Stimulated activated CD4-positive, alpha-beta T cell treated with anti-CD3 and anti-CD28 coated beads, Interleukin-12 subunit alpha, Interleukin-12 subunit beta, amount 100 ng/mL, for 4 hours (primary cell): ENCODE data around the gene HDAC5.

Source experiments
- DNase-seq: peaks from one replicate; pipeline ENCODE4 v3.0.0-alpha.2; 2020

Gene HDAC5

DNA sequence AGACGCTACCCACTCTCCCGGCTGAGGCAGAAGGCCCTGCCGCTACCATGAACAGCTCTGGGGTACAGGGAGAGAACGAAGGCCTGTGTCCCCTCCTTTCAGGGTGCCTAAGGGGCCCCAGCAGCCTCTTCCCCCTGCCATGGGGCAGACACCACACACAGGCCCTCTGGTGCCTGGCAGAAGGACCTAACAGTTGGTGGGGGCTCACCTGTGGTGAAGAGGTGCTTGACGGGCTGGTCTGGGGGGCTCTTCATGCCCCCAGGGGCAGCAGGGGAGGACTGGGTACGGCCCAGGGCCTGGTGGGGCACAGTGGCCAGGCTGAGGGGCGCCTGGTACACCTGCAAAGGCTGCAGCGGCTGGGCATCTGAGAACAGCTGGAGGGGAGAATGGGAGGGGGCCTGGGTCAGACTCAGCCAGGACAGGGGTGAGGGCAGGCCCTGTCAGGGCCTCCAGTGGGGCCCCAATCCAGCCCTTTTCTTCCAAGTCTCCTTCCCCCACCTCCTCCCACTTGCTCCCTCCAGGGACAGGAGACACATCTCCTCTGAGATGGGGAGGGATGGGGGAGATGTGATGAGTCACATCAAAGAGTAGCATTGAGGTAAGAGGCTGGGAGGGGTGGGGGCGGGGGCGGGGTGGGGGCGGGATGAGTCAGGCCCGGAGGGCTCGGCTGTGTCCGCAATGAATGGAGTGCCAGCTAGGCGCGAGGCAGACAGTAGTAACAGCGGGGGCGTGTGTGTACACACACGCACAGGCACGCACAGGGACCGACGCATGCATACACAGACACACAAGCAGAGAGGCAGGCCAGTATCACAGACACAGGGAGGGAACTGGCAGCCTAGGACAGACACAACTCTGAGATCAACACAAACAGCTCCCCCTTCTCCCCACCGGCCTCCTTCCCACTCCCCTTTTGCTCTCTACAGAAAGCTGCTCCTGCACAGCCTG, 36.8 kb downstream of the HDAC5 start:
- DNase-seq = peak; percentile 60

DNA sequence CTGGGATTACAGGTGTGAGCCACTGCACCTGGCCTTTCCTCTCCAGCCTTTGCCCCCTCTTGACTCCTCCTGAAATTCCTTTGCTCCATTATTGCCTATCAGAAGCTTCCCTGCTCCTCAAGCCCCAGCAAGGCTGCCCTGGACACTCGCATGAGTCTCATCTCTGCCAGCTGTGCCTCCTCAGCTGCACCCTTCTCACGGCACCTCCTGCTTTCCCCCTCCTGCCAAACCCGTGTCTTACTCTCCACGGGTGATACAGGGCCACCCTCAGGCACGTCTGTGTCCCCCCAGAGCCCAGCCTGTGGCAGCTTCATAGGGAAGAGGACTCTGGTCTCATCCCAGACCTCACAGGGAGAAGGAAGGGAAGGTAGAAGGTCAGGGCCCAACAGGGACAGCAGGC, 37.5 kb downstream of the HDAC5 start:
- no peak for DNase-seq

DNA sequence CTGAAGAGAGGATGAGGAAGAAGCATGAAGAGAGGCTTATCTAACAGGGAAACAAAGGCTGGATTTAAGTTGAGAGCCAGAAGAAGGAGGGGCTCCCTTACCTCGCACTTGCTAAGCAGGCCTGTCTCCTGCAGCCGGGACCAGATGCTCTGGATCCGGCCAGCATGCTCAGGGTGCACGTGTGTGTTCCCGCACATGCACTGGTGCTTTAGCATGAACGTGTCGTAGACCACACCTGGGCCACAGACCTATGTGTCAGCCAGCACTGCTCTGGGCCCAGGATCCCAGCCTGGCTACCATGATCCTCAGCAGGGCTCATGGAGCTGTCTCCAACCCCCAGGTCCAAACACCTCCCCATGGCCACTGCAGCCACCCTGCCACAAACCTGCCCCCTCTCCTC, 38.5 kb downstream of the HDAC5 start:
- DNase-seq = no peak

DNA sequence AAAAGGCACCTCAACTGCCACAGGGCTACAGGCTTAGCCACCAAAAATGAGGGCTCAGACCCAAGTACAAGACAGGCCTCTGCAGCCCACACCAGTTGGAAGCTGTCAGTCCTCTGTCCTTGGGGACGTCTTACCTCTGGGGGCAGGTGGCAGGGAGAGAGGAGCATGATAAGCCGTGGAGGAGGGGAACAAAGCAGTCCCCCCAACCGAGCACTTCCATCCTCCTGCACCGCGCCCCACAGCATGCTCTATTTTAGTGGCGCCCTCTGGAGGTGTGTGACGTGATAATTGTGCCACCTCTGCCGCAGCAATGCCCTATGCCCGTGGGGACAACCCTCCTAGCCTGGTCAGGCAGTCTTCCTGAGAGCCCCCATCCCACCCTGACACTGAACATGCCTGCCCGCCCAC, 39.3 kb downstream of the HDAC5 start:
- peak; percentile 39 for DNase-seq

DNA sequence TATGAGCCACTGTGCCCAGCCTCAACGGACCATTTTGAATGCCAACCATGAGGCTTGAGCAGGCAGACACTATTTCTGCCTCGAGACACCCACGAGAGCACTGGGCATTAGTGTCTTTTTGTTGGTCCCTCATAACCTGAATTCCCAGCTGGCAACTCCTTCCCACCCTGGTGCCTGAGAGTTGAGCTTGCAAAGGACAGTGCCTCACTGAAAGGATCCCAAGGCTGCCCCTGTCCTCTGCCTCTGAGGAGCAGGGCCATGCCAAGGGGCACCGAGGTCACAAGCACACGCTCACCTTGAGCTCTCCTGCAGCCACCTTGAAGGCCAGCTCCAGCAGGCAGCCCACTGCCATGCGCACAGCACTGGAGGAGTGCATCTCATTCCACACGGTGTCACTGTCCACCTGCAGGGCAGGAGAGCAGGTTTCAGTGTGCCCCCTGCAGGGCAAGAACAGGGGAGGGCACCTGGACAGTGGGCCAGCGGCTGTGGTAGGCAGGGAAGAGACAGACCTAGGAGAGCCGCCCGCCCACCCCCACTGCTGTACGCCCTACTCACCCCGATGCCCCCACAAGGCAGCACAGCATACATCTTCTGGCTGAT, 40.1 kb downstream of the HDAC5 start:
- no peak for DNase-seq

DNA sequence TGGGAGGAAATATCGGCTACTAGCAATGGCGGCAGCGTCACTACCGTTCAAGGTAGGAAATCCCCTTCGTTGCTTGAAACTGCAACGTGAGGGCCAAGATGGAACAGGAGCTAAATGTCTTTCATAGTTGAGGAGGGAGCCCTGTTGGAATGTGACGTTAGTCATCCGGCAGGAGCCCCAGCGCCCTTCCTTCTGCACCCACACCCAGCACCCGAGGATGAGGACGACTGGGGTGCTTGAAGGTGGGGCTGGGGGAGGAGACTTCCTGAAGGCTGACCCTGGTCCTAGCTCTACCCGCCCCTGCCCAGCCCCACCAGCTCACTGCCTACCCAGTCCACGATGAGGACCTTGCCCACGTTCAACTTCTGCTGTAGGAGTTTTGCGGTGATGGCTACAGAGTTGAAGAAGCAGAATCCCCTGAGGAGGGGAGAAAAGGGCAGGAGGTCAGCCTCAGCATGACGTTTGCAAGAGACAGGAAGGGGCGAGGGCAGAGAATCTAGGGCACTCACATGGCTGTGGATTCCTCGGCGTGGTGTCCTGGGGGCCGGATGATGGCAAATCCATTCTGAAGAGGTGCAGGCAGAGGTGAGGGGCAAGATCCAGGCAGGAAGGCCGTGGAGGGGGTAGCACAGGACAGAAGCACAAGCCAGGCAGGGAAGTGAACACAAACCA, 41.0 kb downstream of the HDAC5 start:
- no peak for DNase-seq

DNA sequence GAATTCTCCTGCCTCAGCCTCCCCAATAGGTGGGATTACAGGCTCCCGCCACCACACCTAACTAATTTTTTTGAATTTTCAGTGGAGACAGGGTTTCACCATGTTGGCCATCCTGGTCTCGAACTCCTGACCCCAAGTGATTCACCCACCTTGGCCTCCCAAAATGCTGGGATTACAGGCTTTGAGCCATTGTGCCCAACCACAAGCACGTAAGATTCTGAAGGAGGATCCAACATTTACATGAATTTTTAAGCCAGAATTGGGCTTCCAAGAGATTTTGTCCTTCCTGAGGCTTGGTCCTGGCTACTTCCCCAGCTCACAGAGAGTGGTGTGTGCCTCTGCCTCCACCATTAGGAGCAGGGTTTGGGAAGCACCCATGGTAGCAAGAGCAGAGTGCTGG, 41.8 kb downstream of the HDAC5 start:
- DNase-seq = no peak

DNA sequence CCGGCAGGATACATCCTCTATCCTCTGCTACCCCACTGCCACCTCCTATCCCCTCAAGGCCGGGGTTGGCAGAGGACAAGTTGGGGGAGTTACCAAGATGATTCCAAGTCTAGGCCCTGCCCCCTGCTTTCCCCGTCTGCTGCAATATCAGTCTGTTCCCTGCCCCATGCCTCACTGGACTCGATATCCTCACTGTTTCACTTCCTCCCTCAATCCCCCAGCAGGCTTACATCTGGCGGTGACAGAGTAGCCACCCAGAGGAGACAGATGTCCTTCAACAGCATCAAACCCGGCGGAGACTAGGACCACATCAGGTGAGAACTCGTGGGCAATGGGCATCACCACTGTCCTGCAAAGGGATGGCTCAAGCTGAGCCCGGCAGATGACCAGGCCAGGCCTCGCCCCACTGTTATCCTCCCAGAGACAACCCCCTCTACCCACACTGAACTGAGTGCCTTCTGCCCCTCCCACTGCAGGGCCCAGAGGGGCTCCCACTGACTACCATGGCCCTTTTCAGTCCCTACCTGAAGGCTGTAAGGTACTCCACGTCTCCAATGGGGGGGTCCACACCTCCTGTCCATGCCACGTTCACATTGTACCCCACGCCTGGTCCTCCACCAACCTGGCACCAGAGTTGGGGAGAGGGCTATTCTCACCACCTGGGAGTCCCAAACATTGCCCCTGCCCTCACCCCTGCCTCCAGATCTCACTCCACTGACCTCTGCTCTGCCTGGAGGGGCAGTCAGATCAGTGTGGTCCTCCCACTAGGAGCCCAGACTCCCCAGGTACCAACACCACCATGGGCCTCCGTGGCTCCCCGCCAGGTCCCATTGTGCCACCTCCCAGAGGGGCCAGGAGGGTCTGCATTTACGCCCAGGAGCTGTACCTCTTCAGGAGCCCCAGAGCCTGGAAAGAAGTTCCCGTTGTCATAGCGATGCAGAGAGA, 43.3 kb downstream of the HDAC5 start:
- no peak for DNase-seq

DNA sequence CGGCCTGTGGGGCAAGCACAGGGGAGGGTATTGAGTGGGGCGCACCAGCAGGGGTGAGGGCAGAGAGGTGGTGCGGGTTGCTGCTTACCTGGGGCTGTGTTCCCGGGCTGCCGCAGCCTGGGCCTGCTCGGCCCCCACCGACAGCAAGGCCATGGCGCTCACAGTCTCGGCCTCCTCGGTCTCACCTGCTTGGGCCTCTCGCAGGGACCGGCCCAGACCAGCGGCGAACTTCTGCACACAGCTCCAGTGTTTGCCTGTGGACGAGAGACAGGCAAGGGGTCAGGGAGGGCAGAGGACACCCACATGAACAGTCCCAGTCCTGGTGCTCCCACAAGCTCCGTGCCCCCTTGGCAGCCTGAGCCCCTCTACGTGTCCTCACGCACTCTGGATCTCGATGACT, 45.0 kb downstream of the HDAC5 start:
- no peak for DNase-seq

DNA sequence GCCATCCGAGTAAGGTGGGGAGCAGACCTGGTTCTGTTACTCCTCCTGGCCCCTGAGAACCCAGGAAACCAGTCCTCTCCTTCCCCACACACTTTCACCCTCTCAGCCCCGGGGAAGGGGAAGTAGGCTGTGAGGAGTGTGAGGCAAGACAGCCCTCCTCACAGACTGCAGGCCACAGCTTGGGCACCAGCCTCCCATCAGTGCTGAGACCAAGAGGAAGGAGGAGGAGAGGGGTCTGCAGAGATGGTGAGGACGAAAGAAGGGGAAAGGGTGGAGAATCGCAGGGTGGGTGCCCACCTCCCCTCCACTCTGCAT, 45.9 kb downstream of the HDAC5 start:
- DNase-seq = no peak

DNA sequence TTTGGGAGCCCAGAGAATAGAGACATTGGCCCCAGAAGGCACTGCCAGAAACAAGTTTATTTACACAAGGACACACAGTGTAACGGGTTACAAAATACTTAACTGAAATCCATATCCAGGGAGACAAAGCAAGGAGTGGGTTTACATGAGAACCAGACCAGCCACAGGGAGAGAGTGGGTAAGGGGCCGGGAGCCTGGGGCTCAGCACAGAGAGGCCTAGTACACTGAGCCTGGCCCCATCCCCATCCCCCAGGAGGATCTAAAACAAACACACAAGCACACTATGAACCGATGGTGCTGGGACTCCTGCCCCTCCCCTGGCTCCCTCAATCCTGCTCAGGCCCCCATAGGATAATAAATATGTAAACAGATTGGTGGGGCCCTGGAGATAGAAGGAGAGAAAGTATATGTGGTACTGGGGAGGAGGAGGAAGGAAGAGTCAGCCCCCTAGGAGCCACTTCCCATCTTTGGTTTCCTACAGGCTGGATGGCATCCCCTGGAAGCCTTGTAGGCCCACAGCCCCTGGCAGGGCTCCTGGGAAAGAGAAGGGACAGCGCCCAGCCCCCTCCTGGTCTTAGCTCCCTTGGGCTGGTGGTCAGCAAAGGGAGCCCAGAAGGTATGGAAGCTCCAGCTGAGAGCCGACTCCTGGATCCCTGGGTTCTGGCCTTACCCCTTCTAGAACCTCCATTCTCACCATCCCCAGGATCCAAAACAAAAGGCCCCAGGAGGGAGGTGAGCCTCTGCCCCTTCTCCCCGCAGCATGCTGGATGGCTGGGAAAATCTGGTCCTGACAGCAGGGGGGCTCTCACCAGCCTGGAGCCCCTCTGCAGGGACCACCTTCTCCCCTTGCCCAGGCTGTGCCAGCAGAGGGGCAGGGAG, 46.5 kb downstream of the HDAC5 start:
- no peak for DNase-seq

DNA sequence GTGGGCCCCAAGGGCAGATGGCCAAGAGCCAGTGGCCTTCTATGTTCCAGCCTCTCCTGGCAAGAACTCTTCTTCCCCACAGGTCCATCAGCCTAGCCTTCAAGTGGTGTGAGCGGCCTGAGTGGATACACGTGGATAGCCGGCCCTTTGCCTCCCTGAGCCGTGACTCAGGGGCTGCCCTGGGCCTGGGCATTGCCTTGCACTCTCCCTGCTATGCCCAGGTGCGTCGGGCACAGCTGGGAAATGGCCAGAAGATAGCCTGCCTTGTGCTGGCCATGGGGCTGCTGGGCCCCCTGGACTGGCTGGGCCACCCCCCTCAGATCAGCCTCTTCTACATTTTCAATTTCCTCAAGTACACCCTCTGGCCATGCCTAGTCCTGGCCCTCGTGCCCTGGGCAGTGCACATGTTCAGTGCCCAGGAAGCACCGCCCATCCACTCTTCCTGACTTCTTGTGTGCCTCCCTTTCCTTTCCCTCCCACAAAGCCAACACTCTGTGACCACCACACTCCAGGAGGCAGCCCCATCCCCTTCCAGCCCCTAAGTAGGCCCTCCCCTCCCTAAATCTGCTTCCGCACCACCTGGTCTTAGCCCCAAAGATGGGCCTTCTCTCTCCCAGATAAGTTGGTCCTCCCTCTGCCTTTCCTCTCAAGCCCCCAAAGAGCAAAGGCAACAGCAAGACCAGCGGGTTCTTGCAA, 47.7 kb downstream of the HDAC5 start:
- no peak for DNase-seq

DNA sequence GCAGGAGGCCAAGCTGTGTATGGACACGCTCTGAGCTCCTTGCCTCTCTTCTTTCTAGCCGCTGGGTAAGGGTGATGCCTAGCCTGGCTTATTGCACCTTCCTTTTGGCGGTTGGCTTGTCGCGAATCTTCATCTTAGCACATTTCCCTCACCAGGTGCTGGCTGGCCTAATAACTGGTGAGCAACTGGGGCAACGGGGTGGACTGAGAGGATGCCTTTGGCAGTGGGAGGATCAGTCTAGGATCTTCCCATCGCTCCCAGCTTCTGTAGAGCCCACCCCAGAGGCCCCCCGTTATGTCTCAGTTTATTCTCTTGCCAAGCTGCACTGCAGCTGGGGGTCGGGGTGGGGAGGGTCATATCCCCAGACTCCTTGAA, 48.5 kb downstream of the HDAC5 start:
- no peak for DNase-seq

DNA sequence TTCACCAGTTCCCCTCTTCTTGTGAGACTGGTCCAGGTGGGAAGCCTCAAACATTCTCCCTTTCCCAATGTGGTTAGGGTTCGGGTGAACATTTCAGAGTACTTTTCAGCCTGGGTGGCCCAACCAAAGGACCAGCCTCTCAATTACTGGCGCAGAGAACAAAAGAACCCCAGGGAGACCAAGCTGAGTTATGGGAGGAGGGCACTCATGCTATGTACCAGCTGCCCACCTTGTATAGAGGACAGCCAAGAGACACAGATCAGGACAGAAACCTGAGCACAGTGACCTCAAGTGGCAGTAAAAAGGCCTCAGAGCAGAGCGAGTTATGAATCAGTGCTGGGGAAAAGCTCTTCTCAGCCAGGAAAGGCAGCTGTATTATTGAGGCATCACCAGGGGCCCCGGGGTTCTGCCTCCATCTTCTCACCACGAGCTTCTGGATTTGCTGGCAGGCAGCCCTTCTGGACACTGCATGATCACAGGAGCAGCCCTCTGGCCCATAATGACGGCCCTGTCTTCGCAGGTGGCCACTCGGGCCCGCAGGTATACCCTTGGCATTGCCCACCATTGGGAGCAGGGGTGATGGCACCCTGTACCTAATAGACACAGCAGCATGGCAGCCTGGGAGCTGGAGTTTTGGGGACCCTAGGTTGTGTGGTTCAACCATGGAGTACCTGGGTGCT, 49.1 kb downstream of the HDAC5 start:
- no peak for DNase-seq

DNA sequence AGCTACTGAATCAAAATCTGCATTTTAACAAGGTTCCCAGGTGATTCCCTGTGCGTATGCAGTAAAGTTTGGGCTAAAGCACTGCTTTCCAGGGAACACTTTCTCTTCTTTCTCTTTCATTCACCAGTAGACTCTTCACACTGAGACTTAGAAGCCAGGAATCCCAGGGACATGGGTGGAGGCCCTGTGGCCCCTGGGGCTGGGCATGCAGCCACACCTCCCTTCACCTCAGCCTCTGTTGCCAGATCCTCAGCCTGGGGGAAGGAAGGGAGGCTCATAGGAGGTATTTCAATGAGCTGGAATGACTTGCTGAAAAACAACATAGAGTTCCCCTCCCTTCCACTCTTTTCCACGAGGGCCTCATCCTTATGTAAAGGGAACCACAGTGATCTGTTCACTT, 51.7 kb downstream of the HDAC5 start:
- DNase-seq = no peak

DNA sequence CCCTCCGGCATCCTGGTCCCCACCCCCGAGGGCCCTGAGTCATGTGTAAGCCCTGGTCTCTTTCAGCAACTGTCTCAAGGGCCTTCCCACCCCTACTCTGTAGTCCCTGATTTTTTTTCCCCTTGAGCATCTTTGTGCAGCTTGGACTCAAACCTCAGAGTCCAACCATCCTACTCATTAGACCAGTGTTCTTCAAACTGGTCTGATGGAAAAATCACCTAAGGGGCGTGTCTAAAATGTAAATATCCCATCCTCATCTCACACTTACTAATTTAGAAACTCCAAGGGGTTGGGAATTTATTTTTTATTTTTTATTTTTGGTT, 52.3 kb downstream of the HDAC5 start:
- no peak for DNase-seq

DNA sequence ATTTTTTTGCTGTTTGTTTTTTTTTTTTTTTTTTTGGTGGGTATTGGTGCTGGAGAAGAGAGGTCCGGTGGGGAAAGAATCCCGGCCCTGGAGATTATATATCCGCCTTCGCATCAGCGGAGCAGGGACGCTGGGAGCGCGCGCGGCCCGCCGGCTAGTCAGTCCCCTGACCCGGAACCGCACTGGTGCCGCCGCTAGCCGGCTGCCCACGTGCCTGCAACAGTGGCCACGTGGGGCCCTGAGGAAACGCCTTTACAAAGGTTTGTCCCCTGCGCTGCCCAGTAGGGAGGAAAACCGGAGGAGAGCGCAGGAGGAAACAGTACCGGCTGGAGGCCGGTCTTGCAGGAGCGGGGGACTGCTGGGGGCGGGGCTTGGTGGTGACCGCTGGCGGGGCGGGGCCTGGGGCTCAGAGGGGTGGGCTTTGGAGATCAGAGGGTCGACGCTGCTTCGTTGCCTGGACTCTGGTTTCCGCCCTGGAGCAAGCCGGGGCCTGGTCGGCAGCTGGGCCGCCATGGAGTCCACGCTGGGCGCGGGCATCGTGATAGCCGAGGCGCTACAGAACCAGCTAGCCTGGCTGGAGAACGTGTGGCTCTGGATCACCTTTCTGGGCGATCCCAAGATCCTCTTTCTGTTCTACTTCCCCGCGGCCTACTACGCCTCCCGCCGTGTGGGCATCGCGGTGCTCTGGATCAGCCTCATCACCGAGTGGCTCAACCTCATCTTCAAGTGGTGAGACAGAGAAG, 52.8 kb downstream of the HDAC5 start, which contains the start of gene G6PC3:
G6PC3 (plus strand) TSS at position 281 of the 743 bp plus-strand sequence; CDS start at position 512, 231 bp downstream.
- DNase-seq = peak; percentile 84

DNA sequence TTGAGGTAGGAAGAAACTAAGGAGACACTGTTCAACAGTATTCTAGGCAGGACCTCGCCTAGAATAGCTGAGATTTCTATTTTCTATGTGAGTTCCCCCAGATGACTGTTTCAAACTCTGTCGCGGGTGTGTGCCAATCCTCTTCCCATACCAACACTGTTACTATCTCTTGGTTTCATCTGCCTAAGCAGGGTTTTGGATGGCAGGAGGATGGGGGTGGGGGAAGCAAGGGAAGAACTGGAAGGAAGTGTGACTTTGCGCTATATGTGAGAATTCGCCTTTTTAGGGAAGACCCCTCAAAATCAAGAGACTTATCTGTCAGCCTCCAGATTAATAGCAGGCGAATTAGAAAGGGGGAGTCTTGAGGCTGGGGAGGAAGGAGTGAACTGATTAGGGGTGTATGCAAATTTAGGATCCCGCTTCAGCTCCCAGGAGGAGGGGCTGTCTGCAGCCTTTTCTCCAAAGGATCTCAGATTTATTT, 53.4 kb downstream of the HDAC5 start:
- DNase-seq = no peak

DNA sequence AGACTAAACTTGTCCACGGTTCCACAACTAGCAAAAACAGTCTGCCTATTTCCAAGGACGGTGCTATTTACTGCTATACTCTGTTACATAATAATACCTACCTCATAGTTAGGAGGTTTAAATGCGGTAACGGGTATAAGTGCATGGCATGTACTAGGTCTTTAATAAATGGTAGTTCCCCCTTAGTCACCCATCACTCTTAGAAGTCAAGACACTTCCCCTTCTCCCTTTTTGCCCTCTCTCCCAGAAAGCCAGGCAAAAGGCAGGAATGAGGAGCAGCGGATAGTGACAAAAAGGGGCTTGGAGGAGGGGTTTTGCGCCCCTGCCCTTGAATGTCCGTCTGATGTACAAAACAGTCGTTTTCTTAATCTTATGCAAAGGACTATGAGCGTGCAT, 55.9 kb downstream of the HDAC5 start:
- DNase-seq = no peak
